ENCODE measurements around the gene LSM8. TPM values are rescaled to one million over a fixed set of nuclear protein-coding genes. Genes with fewer than 3 reads are reported as not detected.
A peak's percentile ranks its signal among the peaks of the same experiment; 100 is the strongest.
"Not testable (repeated sequence)": the region's sequence is repeated elsewhere in the genome, so short reads cannot be mapped to it uniquely, and the experiment has no call there.

Gene LSM8
- total RNA-seq (2014; rRNA removed; shearing (Covaris generic)), result 183 and 184 TPM in 2 replicates
- 140 and 141 TPM in 2 replicates for polyA plus RNA-seq (2015; cell fraction: cytosol; rRNA removed)
- polyA plus RNA-seq (2015; cell fraction: nucleus; rRNA removed), result 423 and 436 TPM in 2 replicates

- peak; percentile 99 for DNase-seq (ENCODE audit: low read depth, low spot score)
- in situ Hi-C loops (cut with HindIII; ENCODE audit: low pct_unique_long_range_greater_than_20kb, low sequenced_read_pairs), result no loop called here
These were observed at the start of gene LSM8 for GRCh38 chr7:118183786-118184564. TSS of gene LSM8 (plus strand) at chr7:118184164. CDS start at chr7:118184224, 60 bp downstream.

DNA sequence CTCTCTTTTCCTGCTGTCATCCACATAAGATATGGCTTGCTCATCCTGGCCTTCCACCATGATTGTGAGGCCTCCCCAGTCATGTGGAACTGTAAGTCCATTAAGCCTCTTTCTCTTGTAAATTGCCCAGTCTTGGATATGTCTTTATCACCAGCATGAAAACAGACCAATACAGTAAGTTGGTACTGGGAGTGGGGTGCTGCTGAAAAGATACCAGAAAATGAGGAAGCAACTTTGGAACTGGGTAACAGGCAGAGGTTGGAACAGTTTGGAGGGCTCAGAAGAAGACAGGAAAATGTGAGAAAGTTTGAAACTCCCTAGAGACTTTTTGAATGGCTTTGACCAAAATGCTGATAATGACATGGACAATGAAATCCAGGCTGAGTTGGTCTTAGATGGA lies 49.5 kb upstream of the LSM8 start:
- DNase-seq (ENCODE audit: low read depth, low spot score); in situ Hi-C loops (cut with HindIII; ENCODE audit: low pct_unique_long_range_greater_than_20kb, low sequenced_read_pairs): not testable (repeated sequence)

DNA sequence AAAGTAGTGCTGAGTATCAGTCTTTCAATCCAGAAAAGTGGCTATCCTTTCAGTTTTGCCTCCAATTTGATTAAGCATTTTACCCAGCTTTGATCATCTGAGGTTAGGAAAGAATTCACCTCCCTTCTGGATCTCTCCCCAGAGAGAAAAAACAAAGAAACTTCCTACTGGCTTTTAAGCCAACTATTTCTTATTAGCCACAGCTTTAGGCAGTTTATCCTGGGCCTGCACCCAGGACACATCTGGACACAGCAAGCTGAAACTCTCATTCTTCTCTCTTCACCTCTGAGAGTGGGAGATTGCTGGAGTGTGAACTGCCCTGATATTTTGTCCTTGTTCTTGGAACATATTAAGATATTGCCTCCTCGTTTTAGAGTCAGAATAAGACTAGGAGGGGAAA lies 43.5 kb upstream of the LSM8 start:
- in situ Hi-C loops (cut with HindIII; ENCODE audit: low pct_unique_long_range_greater_than_20kb, low sequenced_read_pairs), result no loop called here
- no peak for DNase-seq (ENCODE audit: low read depth, low spot score)

- DNase-seq (ENCODE audit: low read depth, low spot score), result no peak
- in situ Hi-C loops (cut with HindIII; ENCODE audit: low pct_unique_long_range_greater_than_20kb, low sequenced_read_pairs), result no loop called here
These were observed 42.0 kb upstream of the LSM8 start for GRCh38 chr7:118142012-118142411.

DNA sequence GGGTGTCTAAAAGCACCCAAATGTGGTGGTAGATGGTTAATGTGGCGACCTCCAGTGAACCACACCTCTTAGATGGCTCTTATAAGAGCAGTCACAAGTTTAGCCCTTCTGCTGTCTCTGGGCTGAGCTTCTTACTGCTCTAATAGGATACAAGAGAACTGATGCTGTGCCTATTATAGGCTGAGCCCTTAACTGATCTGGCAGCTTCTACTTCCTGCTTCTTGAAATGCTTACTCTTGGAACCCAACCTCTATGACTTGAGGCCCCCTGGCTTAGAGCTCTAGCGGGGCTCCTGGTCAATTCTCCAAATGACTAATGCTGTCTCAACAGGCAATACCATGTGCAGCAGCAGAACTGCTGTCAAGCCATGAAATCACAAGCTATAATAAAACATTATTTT lies 35.0 kb upstream of the LSM8 start:
- no peak for DNase-seq (ENCODE audit: low read depth, low spot score)
- in situ Hi-C loops (cut with HindIII; ENCODE audit: low pct_unique_long_range_greater_than_20kb, low sequenced_read_pairs), result no loop called here

DNA sequence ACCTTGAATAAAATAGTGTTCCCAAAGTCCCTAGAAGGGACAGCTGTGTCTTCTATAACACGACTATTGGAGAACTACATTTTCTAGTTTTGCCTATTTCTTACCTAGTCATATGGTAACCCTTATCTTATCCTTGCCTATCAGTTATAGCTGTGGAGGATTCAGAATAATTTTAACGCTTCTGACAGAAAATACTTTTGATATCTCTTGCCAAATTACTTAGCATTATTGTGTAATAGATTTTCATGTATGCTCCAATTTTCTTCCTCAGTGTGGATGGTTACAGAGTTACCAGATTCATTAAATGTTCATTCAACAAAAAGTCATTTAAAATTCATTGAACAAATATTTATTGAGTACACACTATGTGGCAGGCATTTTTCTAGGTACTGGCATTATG lies 34.6 kb upstream of the LSM8 start:
- no peak for DNase-seq (ENCODE audit: low read depth, low spot score)
- in situ Hi-C loops (cut with HindIII; ENCODE audit: low pct_unique_long_range_greater_than_20kb, low sequenced_read_pairs), result no loop called here

DNA sequence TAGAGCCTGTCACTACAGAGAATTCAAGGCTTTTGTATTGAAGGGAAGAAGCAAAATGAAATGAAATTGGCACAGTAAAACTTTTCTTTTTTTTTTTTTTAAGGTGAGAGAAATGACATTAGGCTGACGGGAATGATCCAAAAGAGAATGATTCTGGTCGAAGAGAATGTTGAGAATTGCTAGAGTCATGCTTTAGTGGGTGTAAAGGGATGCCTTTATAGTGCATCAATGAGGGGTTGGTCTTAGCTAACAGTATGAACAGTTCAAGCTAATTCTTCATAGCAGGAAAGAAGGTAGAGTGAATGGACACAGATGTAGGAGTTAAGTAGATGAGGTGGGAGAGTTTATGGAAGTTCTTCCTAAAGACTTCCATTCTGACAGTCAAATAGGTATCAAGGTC lies 32.3 kb upstream of the LSM8 start:
- DNase-seq (ENCODE audit: low read depth, low spot score), result no peak
- in situ Hi-C loops (cut with HindIII; ENCODE audit: low pct_unique_long_range_greater_than_20kb, low sequenced_read_pairs), result no loop called here

GRCh38 chr7:118152149-118152548 lies 31.8 kb upstream of the LSM8 start:
- peak; percentile 35 for DNase-seq (ENCODE audit: low read depth, low spot score)
- in situ Hi-C loops (cut with HindIII; ENCODE audit: low pct_unique_long_range_greater_than_20kb, low sequenced_read_pairs), result no loop called here

DNA sequence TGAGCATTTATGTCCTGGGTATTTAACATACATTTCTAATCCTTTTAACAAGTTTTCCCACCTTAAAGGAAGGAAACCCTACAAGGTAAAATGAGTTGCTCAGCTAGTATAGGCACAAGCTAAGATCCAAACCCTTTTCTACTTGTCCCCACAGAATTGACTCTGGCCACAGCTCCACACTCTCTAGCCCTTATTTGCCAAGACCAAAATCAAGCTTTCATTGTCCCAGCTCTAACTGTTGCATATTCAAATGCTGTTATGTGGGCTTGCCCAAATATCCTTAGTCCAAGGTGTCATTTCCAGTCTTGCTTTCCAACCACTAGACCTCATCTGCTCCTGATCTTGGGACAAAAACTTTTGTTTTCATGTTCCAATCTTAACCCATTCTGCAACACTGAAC lies 31.3 kb upstream of the LSM8 start:
- in situ Hi-C loops (cut with HindIII; ENCODE audit: low pct_unique_long_range_greater_than_20kb, low sequenced_read_pairs), result no loop called here

DNA sequence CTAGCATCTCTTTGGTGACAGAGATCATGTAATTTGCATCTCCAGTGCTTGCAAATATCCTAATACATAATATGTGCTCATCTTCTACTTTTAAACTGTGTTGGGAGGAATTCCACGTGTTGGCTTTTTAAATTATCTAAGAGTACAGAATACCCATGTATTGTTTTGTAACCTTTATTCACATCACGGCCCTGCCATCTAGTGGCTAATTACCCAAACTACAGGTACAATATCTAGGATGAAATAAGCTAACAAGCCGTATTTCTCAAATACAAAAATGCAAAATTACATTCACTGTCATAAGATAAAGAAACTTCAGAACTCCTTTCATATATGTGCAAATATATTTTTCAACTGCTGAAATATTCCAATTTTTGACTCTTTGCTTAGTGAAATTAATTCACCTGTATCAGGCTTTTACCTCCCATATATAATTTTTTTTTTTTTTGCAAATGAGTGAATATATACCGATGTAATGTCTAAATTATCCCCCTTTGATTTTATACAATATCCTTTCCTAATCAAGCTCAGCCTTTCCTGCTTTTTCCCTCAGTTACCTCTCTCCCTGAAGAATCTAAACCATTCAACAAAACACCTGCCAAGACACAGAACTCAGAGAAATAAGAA lies 30.3 kb upstream of the LSM8 start:
- peak; percentile 82 for DNase-seq (ENCODE audit: low read depth, low spot score)
- in situ Hi-C loops (cut with HindIII; ENCODE audit: low pct_unique_long_range_greater_than_20kb, low sequenced_read_pairs), result no loop called here

More for the DNA sequence above, 31.3 kb upstream of the LSM8 start:
- no peak for DNase-seq (ENCODE audit: low read depth, low spot score)

DNA sequence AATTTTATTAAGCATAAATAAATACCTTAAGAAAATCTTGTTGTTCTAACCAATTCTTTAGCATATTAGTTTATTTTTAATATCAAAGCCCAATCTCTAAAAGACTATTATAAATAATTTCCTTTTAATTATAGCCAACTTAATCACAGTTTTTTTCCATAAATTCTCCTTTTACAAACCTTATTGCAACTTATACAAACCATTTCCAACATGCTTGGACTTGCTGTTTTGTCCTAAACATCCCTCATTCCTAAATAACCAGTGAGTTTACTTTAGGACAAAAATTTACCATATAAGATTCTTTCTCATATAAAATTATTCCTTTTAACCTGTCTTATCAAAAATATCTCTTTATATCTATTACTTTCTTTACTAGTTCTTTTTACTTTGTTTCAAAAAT lies 25.2 kb upstream of the LSM8 start:
- no peak for DNase-seq (ENCODE audit: low read depth, low spot score)
- in situ Hi-C loops (cut with HindIII; ENCODE audit: low pct_unique_long_range_greater_than_20kb, low sequenced_read_pairs), result no loop called here

DNA sequence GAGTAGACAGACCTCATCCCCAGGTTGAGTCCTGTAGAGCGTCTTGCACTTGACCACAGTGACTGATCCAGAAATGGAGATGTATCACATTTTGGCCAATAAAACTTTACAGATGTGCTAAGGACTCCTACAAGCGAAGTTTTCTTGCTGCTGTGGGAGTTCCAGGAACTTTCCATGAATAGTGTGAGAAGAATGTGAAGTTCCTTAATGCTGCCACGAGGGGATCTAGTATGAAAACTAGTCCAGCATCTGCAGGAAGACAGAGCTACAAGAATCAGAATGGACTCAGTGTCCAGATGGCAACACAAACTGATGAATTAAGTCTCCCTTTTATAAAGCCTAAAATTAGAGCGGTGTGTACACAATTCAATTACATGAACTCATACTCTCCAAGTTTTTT lies 14.8 kb upstream of the LSM8 start:
- in situ Hi-C loops (cut with HindIII; ENCODE audit: low pct_unique_long_range_greater_than_20kb, low sequenced_read_pairs), result no loop called here
- DNase-seq (ENCODE audit: low read depth, low spot score), result peak; percentile 50

- in situ Hi-C loops (cut with HindIII; ENCODE audit: low pct_unique_long_range_greater_than_20kb, low sequenced_read_pairs), result no loop called here
- DNase-seq (ENCODE audit: low read depth, low spot score), result no peak
These were observed 8.2 kb upstream of the LSM8 start for GRCh38 chr7:118175740-118176139.

DNA sequence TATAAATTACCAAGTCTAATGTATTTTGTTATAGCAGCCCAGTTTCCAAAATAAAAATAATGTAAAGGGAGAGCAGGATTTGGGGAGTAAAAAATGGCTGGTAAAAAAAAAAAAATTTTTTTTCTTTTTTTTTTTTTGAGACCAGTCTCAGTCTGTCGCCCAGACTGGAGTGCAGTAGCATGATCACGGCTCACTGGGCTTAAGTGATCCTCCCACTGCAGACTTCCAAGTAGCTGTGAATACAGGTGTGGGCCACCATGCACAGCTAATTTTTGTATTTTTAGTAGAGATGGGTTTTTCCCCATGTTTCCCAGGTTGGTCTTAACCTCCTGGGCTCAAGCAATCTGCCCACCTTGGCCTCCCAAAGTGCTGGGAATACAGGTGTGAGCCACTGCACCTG lies 4.8 kb upstream of the LSM8 start:
- in situ Hi-C loops (cut with HindIII; ENCODE audit: low pct_unique_long_range_greater_than_20kb, low sequenced_read_pairs), result no loop called here
- no peak for DNase-seq (ENCODE audit: low read depth, low spot score)

- in situ Hi-C loops (cut with HindIII; ENCODE audit: low pct_unique_long_range_greater_than_20kb, low sequenced_read_pairs), result no loop called here
- DNase-seq (ENCODE audit: low read depth, low spot score), result no peak
These were observed 1.2 kb upstream of the LSM8 start for GRCh38 chr7:118182593-118183427.

DNA sequence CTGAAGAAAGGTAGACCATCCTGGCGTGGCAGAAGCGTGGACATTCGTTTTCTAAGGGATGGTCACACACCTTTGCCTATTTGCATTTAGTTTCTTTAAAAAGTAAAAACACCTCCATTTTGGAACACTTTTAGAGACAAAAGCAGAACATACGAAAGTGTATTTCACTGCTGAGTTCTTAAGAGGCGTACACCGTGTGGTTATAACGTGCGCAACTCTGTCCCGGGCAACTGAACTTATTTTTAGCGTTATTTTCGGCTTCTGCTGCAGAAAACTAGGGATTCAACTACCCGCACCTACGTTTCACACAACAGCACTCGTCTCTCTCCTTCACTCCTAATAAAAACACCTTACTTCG lies 557 bp upstream of the LSM8 start:
- in situ Hi-C loops (cut with HindIII; ENCODE audit: low pct_unique_long_range_greater_than_20kb, low sequenced_read_pairs), result no loop called here
- no peak for DNase-seq (ENCODE audit: low read depth, low spot score)

- in situ Hi-C loops (cut with HindIII; ENCODE audit: low pct_unique_long_range_greater_than_20kb, low sequenced_read_pairs), result no loop called here
- DNase-seq (ENCODE audit: low read depth, low spot score), result peak; percentile 30
These were observed 589 bp downstream of the LSM8 start for GRCh38 chr7:118184565-118184940.

GRCh38 chr7:118185163-118185860 lies 1.3 kb downstream of the LSM8 start:
- DNase-seq (ENCODE audit: low read depth, low spot score), result peak; percentile 63
- in situ Hi-C loops (cut with HindIII; ENCODE audit: low pct_unique_long_range_greater_than_20kb, low sequenced_read_pairs), result no loop called here

Measured in SK-MEL-5 (cell line).